Upper lobe of left lung (tissue), 6 donors: ENCODE results near the gene UBE2F. TPM values are rescaled to one million over a fixed set of nuclear protein-coding genes. Genes with fewer than 3 reads are reported as not detected.
"Not testable (repeated sequence)": the region's sequence is repeated elsewhere in the genome, so short reads cannot be mapped to it uniquely, and the experiment has no call there.

ENCODE experiments used
- ATAC-seq, 2 donors: fragments of 200-7000 bp; cut with Tn5 transposase; one replicate each; pipeline ENCODE4 v1.9.1; 2022; ENCODE audit warnings: mild to moderate bottlenecking in 2 of 2, moderate library complexity in 2 of 2; ENCODE audit not compliant: low FRiP score in 2 of 2
- DNase-seq, 2 donors: peaks; one replicate each; pipeline ENCODE4 v3.0.0-alpha.2; 2019 to 2020
- H3K27ac ChIP-seq, 4 donors: fragments of 200-600 bp; sonication (generic); one replicate each; pipeline ENCODE4 v1.5.1; 2016 to 2019
- H3K27me3 ChIP-seq, 4 donors: fragments of 200-600 bp; sonication (generic); one replicate each; pipeline ENCODE4 v1.5.1; 2017 to 2019
- H3K36me3 ChIP-seq, 4 donors: fragments of 200-600 bp; sonication (generic); one replicate each; pipeline ENCODE4 v1.5.1; 2016 to 2019
- H3K4me1 ChIP-seq, 4 donors: fragments of 200-600 bp; sonication (generic); one replicate each; pipeline ENCODE4 v1.5.1; 2018 to 2019
- H3K4me3 ChIP-seq, 4 donors: fragments of 200-600 bp; sonication (generic); one replicate each; pipeline ENCODE4 v1.5.1; 2017 to 2019; ENCODE audit warnings: mild to moderate bottlenecking in 2 of 4, moderate library complexity in 1 of 4
- H3K9me3 ChIP-seq, 4 donors: fragments of 200-600 bp; sonication (generic); one replicate each; pipeline ENCODE4 v1.5.1; 2018 to 2019
- CTCF ChIP-seq, 6 experiments: fragments of 450-650 bp in 4 of 6; fragments of 200-600 bp in 2 of 6; sonication (generic) in 2 of 6; IDR thresholded peaks; one replicate each; pipeline ENCODE4 v1.5.1; 2016 to 2019; ENCODE audit warnings: antibody characterized with exemption in 6 of 6
- EP300 ChIP-seq, 4 donors: sonication (generic); formaldehyde crosslinking; IDR thresholded peaks; one replicate each; pipeline ENCODE4 v1.5.1; 2017; ENCODE audit warnings: antibody characterized with exemption in 4 of 4, control low read depth in 2 of 4
- POLR2A ChIP-seq, 4 donors: fragments of 450-650 bp; IDR thresholded peaks; one replicate each; pipeline ENCODE4 v1.5.1; 2016 to 2017; ENCODE audit warnings: antibody characterized with exemption in 4 of 4, mild to moderate bottlenecking in 2 of 4
- POLR2AphosphoS5 ChIP-seq, 2 donors: sonication (generic); formaldehyde crosslinking; IDR thresholded peaks; one replicate each; pipeline ENCODE4 v1.5.1; 2017; ENCODE audit warnings: antibody characterized with exemption in 2 of 2
- WGBS, 2 donors: methylation state at CpG; one replicate each; pipeline ENCODE4 v1.1.5; 2017 to 2018; 5-methylcytosine and 5-hydroxymethylcytosine counted together
- total RNA-seq, 6 donors: library from RNA; depleted of rRNA in 4 of 6; stranded (reverse); fragments of >200 nt in 4 of 6; gene quantifications; one replicate each; pipeline versions ENCODE4 v1.1.0 to v1.2.1, GENCODE V29; 2016 to 2021
- donor health status: DM: no; HTN: no; CAD: no; lungs with moderate emphysema.
- donor health status: DM: no; HTN: yes; CAD: no; lungs with severe emphysema.

UBE2F gene
- total RNA-seq, 6 donors from 2014 or later = 11.5 to 65.5 (median 39.8) TPM

GRCh38 chr2:238046725-238047270 lies 80.0 kb downstream of the UBE2F start:
- Histone ChIP-seq H3K4me3 (no peak overlapping the region), H3K36me3 (peaks cover 0 to 32% (median 14%) of the 10 kb centered on the region in 4 donors), H3K9me3 (no peaks in the 10 kb centered on the region), H3K27me3 (no peaks in the 10 kb centered on the region), H3K27ac (no peak overlapping the region), H3K4me1 (no peaks in the 10 kb centered on the region)
- no peak for ATAC-seq
- TF ChIP-seq POLR2AphosphoS5 (IDR thresholded peaks at IDR 0.05) (no peak), CTCF (IDR thresholded peaks at IDR 0.05) (no peak), POLR2A (IDR thresholded peaks at IDR 0.05) (no peak), EP300 (IDR thresholded peaks at IDR 0.05) (no peak)
- WGBS, 2 donors = 94 to 96% methylated on average over 2 of the region's 2 CpGs
- no peak for DNase-seq

GRCh38 chr2:238053191-238053776 lies 86.5 kb downstream of the UBE2F start:
- DNase-seq = no peak
- no peak overlapping the region for H3K27ac ChIP-seq
- no peaks in the 10 kb centered on the region for H3K27me3 ChIP-seq
- TF ChIP-seq EP300 (IDR thresholded peaks at IDR 0.05) (no peak), POLR2A (IDR thresholded peaks at IDR 0.05) (no peak)
- no peak for ATAC-seq
- H3K36me3 ChIP-seq = no peaks in the 10 kb centered on the region
- H3K9me3 ChIP-seq = no peaks in the 10 kb centered on the region
- H3K4me1 ChIP-seq = no peaks in the 10 kb centered on the region
- H3K4me3 ChIP-seq = no peak overlapping the region
- 83 to 85% methylated on average over 2 of the region's 2 CpGs for WGBS, 2 donors

GRCh38 chr2:238055841-238056240 lies 89.0 kb downstream of the UBE2F start:
- Histone ChIP-seq H3K36me3 (no peaks in the 10 kb centered on the region), H3K9me3 (no peaks in the 10 kb centered on the region), H3K4me3 (no peak overlapping the region), H3K27me3 (no peaks in the 10 kb centered on the region), H3K27ac (no peak overlapping the region), H3K4me1 (peaks cover 0 to 7% (median 5%) of the 10 kb centered on the region in 4 donors)
- ATAC-seq = no peak
- TF ChIP-seq EP300 (IDR thresholded peaks at IDR 0.05) = no peak
- no peak for TF ChIP-seq POLR2AphosphoS5 (IDR thresholded peaks at IDR 0.05)
- TF ChIP-seq CTCF (IDR thresholded peaks at IDR 0.05) = no peak
- TF ChIP-seq POLR2A (IDR thresholded peaks at IDR 0.05) = no peak
- WGBS, 2 donors = 51 to 54% methylated on average over 3 of the region's 3 CpGs
- no peak for DNase-seq

- not testable (repeated sequence) for H3K4me3 ChIP-seq, H3K36me3 ChIP-seq, H3K27ac ChIP-seq, H3K27me3 ChIP-seq, H3K9me3 ChIP-seq, ATAC-seq
- DNase-seq = peak in 1 of 2 donors; percentile 74
- WGBS, 2 donors = 93 to 98% methylated on average over 12 to 39 of the region's 44 CpGs
- peaks cover 10 to 17% (median 11%) of the 10 kb centered on the region in 4 donors for H3K4me1 ChIP-seq
These were observed 91.1 kb downstream of the UBE2F start for GRCh38 chr2:238057696-238058575.

GRCh38 chr2:238059505-238059904 lies 92.7 kb downstream of the UBE2F start:
- ATAC-seq = no peak
- no peak for DNase-seq
- peak overlapping the region in 1 of 4 donors; percentile 87 for H3K4me3 ChIP-seq
- peaks cover 10 to 17% (median 11%) of the 10 kb centered on the region in 4 donors for H3K4me1 ChIP-seq
- H3K27me3 ChIP-seq = no peaks in the 10 kb centered on the region
- no peak for TF ChIP-seq CTCF (IDR thresholded peaks at IDR 0.05)
- no peak for TF ChIP-seq POLR2AphosphoS5 (IDR thresholded peaks at IDR 0.05)
- TF ChIP-seq EP300 (IDR thresholded peaks at IDR 0.05) = no peak
- TF ChIP-seq POLR2A (IDR thresholded peaks at IDR 0.05) = no peak
- no peaks in the 10 kb centered on the region for H3K9me3 ChIP-seq
- H3K27ac ChIP-seq = no peak overlapping the region
- WGBS, 2 donors = 94 to 96% methylated on average over 3 of the region's 3 CpGs
- peaks cover 0 to 4% (median 0%) of the 10 kb centered on the region in 4 donors for H3K36me3 ChIP-seq
